ENCODE measurements around the gene FNDC3B.

DNA sequence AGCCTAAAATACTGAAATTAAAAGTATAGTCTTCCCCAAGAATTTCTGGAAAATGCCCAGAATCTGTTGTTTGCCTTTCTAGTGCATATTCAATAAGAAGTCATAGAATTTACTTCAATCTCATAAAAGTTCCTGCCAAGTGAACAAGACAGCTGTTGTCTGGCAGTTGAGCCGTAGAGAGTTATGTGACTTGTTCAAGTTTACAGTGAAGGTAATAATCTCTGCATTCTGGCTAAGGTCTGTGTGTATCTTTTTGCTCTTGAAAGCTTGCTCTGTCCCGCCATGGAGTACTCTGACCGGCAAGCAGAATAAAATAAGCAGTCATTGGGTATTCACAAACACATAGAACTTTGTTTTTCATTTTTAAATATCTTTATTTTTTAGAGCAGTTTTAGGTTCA is 331.0 kb downstream of the FNDC3B start:
- TF ChIP-seq, protein P1, sequence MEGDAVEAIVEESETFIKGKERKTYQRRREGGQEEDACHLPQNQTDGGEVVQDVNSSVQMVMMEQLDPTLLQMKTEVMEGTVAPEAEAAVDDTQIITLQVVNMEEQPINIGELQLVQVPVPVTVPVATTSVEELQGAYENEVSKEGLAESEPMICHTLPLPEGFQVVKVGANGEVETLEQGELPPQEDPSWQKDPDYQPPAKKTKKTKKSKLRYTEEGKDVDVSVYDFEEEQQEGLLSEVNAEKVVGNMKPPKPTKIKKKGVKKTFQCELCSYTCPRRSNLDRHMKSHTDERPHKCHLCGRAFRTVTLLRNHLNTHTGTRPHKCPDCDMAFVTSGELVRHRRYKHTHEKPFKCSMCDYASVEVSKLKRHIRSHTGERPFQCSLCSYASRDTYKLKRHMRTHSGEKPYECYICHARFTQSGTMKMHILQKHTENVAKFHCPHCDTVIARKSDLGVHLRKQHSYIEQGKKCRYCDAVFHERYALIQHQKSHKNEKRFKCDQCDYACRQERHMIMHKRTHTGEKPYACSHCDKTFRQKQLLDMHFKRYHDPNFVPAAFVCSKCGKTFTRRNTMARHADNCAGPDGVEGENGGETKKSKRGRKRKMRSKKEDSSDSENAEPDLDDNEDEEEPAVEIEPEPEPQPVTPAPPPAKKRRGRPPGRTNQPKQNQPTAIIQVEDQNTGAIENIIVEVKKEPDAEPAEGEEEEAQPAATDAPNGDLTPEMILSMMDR (IDR thresholded peaks at IDR 0.05) = no peak
- TF ChIP-seq TCF7L2 (IDR thresholded peaks at IDR 0.05; ENCODE audit: low read depth, low read length) (no peak), POLR2AphosphoS5 (IDR thresholded peaks at IDR 0.05; ENCODE audit: low read depth, low read length) (no peak), SIN3A (IDR thresholded peaks at IDR 0.05; ENCODE audit: borderline replicate concordance, insufficient read depth, low read depth, low read length) (no peak)
- TF ChIP-seq, protein P2, sequence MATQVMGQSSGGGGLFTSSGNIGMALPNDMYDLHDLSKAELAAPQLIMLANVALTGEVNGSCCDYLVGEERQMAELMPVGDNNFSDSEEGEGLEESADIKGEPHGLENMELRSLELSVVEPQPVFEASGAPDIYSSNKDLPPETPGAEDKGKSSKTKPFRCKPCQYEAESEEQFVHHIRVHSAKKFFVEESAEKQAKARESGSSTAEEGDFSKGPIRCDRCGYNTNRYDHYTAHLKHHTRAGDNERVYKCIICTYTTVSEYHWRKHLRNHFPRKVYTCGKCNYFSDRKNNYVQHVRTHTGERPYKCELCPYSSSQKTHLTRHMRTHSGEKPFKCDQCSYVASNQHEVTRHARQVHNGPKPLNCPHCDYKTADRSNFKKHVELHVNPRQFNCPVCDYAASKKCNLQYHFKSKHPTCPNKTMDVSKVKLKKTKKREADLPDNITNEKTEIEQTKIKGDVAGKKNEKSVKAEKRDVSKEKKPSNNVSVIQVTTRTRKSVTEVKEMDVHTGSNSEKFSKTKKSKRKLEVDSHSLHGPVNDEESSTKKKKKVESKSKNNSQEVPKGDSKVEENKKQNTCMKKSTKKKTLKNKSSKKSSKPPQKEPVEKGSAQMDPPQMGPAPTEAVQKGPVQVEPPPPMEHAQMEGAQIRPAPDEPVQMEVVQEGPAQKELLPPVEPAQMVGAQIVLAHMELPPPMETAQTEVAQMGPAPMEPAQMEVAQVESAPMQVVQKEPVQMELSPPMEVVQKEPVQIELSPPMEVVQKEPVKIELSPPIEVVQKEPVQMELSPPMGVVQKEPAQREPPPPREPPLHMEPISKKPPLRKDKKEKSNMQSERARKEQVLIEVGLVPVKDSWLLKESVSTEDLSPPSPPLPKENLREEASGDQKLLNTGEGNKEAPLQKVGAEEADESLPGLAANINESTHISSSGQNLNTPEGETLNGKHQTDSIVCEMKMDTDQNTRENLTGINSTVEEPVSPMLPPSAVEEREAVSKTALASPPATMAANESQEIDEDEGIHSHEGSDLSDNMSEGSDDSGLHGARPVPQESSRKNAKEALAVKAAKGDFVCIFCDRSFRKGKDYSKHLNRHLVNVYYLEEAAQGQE (IDR thresholded peaks at IDR 0.05; ENCODE audit: insufficient read depth in 1 of 2, low read depth in 2 of 2, low read length in 1 of 2) = no peak
